NCI-H345 treated with DMSO at 0.1 percent for 48 hours (cell line): Measurements from ENCODE around the gene PLK4.
A peak's percentile ranks its signal among the peaks of the same experiment; 100 is the strongest.
"Not testable (repeated sequence)": the region's sequence is repeated elsewhere in the genome, so short reads cannot be mapped to it uniquely, and the experiment has no call there.

Experiments
- DNase-seq: peaks from one replicate; lab custom pipeline; 2025; ENCODE audit not compliant: unreplicated experiment; lab: John Stamatoyannopoulos, UW

PLK4 gene

GRCh38 chr4:127880763-127881562 lies at the start of gene PLK4:
Gene PLK4, plus strand, starts transcription at chr4:127880893. Its CDS starts 242 bp downstream, at chr4:127881135.
- peak; percentile 84 for DNase-seq

GRCh38 chr4:127832585-127832984 lies 48.1 kb upstream of the PLK4 start:
- no peak for DNase-seq

- no peak for DNase-seq
Measured at GRCh38 chr4:127843704-127844600, 36.7 kb upstream of the PLK4 start.

GRCh38 chr4:127844601-127845116 lies 36.0 kb upstream of the PLK4 start:
- DNase-seq = no peak

DNA sequence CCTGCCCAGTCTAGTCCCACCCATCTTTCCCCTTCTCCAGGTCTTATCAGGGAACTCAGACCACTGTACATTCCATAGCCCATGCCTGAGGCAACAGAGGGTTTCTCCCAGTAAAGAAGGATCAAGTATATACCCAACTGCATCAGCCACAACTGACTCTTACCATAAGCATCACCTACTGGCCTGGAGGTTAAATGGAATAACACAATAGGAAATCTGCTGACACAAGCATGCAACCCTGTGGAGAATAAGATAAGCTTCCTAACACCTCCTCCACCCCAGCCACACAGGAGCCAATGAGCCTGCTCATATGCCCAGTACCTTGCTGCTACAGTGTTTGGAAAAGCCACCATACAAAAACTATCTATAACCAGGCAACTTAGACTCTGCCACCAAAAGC lies 34.6 kb upstream of the PLK4 start:
- no peak for DNase-seq

DNA sequence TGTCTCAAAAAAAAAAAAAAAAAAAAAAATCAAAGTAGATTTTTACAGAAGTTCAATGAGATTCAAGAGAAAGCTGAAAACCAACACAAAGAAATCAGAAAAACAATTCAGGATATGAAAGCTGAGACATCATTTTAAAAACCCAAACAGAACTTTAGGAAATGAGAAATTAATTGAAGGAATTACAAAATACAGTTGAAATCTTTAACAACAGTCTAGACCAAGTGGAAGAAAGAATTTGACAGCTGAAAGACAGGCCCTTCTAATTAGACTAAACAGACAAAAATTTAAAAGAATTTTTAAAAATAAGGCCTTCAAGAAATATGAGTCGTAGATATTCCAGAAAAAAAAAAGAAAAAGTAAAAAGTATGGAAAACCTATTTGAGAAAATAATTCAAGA lies 33.9 kb upstream of the PLK4 start:
- no peak for DNase-seq

DNA sequence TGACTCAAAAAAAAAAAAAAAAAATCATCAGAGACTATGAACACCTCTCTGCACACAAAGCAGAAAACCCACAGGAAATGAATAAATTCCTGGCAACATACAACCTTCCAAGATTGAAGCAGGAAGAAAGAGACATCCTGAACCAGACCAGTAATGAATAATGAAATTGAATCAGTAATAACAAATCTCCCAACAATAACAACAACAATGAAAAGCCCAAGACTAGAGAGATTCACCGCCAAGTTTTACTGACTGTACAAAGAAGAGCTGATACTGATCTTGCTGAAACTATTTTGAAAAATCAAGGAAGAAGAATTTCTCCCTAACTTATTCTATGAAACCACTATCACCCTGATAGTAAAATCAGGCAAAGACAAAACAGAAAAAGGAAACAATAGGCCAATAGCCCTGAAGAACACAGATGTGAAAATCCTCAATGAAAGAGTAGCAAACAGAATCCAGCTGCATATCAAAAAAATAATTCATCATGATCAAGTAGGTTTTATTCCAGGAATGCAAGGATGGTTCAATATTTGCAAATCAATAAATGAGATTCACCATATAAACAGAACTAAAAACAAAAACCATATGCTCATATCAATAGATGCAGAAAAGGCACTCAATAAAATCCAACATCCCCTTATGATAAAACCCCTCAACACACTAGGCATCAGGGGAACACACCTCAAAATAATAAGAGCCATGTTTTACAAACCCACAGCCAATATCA lies 31.0 kb upstream of the PLK4 start:
- DNase-seq = no peak

GRCh38 chr4:127852661-127853060 lies 28.0 kb upstream of the PLK4 start:
- DNase-seq = no peak

GRCh38 chr4:127856196-127856812 lies 24.4 kb upstream of the PLK4 start:
- DNase-seq = no peak

DNA sequence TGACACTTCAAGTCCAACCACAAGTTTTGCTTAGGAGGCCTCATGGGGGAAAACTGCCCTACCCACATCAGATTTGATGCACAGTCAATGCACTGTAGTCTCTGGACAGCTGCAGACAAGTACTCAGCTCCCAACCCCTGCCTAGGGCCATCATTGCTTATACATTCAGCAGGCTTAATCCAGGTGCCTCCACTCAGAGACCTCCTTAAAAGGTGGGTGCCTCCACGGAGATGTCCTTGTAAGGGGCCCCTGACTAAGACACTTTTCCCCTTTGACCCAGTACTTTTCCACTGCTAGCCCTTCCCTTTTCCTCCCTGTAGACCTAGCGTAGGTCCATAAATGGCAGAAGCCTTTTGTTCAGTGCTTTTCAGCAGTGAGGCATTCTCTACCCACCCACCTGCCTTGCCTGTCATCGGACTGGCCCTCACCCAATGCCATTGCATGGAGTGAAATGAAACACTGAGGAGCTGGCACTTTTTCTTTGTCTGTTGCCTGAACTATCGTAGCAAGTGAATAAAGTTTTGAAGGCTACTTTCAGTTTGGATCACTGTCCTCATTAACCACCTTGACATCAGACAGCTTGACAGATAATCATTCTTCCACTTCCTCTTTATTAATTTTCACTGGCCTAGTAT lies 23.8 kb upstream of the PLK4 start:
- no peak for DNase-seq

- DNase-seq = no peak
Measured at GRCh38 chr4:127857641-127858040, 23.1 kb upstream of the PLK4 start.

- DNase-seq = no peak
Measured at GRCh38 chr4:127868196-127868595, 12.5 kb upstream of the PLK4 start.

DNA sequence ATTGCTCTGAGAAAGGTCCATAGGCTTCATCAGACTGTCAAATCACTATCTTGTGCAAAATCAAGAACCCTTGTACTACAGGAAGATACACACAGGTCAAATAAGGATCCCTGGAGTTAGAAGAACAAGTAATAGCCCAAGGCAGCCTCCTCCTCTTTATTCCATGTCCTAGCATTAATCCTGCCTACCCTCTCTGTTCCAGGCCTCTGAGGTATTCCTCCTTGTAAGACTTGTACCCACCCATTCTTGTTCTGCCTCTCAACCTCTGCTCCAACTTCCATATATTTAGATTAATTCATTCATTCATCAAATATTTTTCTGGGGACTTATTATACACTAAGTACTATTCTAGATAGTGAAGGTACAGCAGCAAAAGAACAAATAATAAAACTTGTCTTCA lies 10.4 kb upstream of the PLK4 start:
- DNase-seq = no peak

GRCh38 chr4:127870688-127871087 lies 10.0 kb upstream of the PLK4 start:
- no peak for DNase-seq

DNA sequence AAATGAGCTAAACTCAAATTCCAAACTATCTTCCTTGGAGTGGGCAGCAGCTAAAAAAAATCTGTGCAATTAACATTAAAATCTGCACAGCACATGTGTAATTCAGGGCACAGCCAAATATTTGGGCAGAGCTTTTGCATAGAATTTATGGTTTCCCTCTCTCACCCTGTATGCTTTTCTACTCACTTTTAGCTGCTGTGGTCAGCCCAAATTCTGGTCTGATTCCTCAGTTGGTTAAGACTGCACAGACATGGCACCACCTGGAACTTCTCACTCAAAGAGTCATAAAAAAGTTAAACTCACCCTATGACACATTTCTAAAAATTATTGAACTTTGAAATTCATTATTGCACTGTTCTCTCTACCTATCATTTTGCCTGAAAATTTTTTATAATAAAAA lies 4.9 kb upstream of the PLK4 start:
- no peak for DNase-seq

GRCh38 chr4:127881563-127881864 lies 821 bp downstream of the PLK4 start:
- no peak for DNase-seq

DNA sequence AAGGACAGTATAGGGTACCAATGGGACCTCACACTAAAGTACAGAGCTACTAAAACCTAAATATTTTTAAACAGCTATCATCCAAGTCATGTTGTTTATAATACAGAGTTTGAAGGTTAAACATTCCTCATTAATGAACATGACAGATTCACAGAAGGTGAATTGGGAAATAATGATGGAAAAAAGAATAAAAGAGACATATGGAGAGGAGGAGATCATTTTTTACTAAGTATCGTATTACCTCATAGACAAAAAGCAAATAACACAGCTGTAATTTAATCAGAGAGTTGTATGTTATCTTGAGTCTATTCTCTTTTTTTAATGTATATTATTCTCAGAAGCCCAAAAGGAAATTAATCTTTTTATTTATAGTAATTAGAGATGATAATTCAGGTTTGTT lies 7.9 kb downstream of the PLK4 start:
- DNase-seq = no peak

DNA sequence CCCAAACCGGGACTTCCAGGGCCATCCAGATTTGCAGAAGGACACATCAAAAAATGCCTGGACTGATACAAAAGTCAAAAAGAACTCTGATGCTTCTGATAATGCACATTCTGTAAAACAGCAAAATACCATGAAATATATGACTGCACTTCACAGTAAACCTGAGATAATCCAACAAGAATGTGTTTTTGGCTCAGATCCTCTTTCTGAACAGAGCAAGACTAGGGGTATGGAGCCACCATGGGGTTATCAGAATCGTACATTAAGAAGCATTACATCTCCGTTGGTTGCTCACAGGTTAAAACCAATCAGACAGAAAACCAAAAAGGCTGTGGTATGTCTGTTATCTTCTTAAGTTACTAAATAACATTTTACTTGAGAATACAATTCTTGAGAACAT lies 9.2 kb downstream of the PLK4 start:
- no peak for DNase-seq

DNA sequence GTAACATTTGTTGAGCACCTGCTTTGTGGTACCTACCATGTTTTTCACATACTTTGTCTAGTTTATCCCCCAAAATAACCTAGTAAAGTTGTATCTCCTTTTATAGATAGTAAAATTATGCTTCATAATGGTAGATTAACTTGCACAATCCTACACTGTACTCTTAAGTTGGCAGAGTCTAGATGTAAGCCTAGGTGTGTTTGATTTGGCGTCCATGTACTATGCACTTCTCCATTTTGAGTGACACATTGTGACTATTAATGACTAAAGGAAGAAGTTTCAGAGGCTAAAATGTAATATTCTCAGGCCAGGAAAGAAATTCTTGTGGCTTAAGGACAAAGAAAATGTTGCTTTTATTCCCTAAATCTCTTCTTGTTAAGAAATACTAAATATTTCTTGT lies 15.4 kb downstream of the PLK4 start:
- no peak for DNase-seq

DNA sequence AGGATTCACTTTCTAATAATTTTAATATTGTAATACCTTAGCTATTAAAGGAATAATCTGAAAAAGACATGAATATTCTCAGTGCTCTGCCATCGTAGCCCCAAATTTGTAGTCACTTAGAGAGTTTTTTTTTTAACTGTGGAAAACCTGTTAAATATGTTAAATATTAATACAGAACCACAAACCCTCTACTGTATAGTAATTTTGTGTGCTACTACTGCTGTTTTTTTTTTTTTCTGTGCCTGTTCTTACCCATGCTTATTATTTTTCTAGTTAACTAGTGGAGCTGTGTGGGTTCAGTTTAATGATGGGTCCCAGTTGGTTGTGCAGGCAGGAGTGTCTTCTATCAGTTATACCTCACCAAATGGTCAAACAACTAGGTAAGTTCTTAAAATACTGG lies 15.8 kb downstream of the PLK4 start:
- DNase-seq = no peak

GRCh38 chr4:127899682-127900081 lies 19.0 kb downstream of the PLK4 start:
- DNase-seq = not testable (repeated sequence)
